Spleen (tissue), 11 donors: ENCODE results near the gene TRAF1. TPM values are rescaled to one million over a fixed set of nuclear protein-coding genes. Genes with fewer than 3 reads are reported as not detected.
A peak's percentile ranks its signal among the peaks of the same experiment; 100 is the strongest.

Source experiments
- DNase-seq: peaks from one replicate; pipeline ENCODE4 v3.0.0-alpha.2; 2020
- H3K27ac ChIP-seq, 8 donors: fragments of 200-600 bp; sonication (generic) in 7 of 8; 1 replicate in 4 of 8; 2 replicates in 4 of 8; pipeline versions ENCODE4 v1.5.0 to v1.8.0; 2016 to 2021; ENCODE audit warnings: inconsistent platforms in 4 of 8, mild to moderate bottlenecking in 4 of 8, moderate library complexity in 1 of 8
- H3K27me3 ChIP-seq, 7 donors: fragments of 200-600 bp; sonication (generic) in 6 of 7; replicated peaks in 1 of 7; 1 replicate in 4 of 7; 2 replicates in 3 of 7; pipeline versions ENCODE4 v1.5.0 to v1.8.0; 2016 to 2021; ENCODE audit warnings: inconsistent platforms in 3 of 7, mild to moderate bottlenecking in 1 of 7
- H3K36me3 ChIP-seq, 6 donors: fragments of 200-600 bp; sonication (generic) in 5 of 6; 1 replicate in 4 of 6; 2 replicates in 2 of 6; pipeline versions ENCODE4 v1.5.0 to v1.8.0; 2016 to 2021; ENCODE audit warnings: inconsistent platforms in 2 of 6
- H3K4me1 ChIP-seq, 6 donors: fragments of 200-600 bp; sonication (generic) in 5 of 6; 1 replicate in 3 of 6; 2 replicates in 3 of 6; pipeline versions ENCODE4 v1.5.0 to v1.8.0; 2016 to 2021; ENCODE audit warnings: inconsistent platforms in 3 of 6
- H3K4me3 ChIP-seq, 8 donors: fragments of 200-600 bp; sonication (generic) in 7 of 8; 1 replicate in 4 of 8; 2 replicates in 4 of 8; pipeline versions ENCODE4 v1.5.0 to v1.8.0; 2016 to 2021; ENCODE audit warnings: inconsistent platforms in 4 of 8, mild to moderate bottlenecking in 4 of 8, moderate library complexity in 2 of 8
- H3K9me3 ChIP-seq, 8 donors: fragments of 200-600 bp; sonication (generic) in 7 of 8; 1 replicate in 4 of 8; 2 replicates in 4 of 8; pipeline versions ENCODE4 v1.5.0 to v1.8.0; 2016 to 2021; ENCODE audit warnings: inconsistent platforms in 4 of 8
- POLR2A ChIP-seq, 3 donors: fragments of 450-650 bp; IDR thresholded peaks; one replicate each; pipeline ENCODE4 v1.5.1; 2017; ENCODE audit warnings: antibody characterized with exemption in 3 of 3, mild to moderate bottlenecking in 1 of 3
- POLR2AphosphoS5 ChIP-seq, 3 donors: sonication (generic); formaldehyde crosslinking; IDR thresholded peaks; one replicate each; pipeline ENCODE4 v1.5.1; 2017; ENCODE audit warnings: antibody characterized with exemption in 3 of 3
- WGBS, 5 donors: extraction: QIAGEN DNeasy Blood & Tissue Kit in 3 of 5; methylation state at CpG; one replicate each; pipeline versions ENCODE4 v1.1.5 to v1.1.7; 2013 to 2018; 5-methylcytosine and 5-hydroxymethylcytosine counted together
- intact Hi-C: fragments of 100-400 bp; cut with DNase I; formaldehyde crosslinking; loops from one replicate; pipeline ENCODE4 v1.15.0; 2023; ENCODE audit warnings: low total_unique reads
- polyA plus RNA-seq, 3 donors: library from polyadenylated mRNA; stranded (reverse); fragments of 200-250 nt; gene quantifications; one replicate each; pipeline ENCODE4 v1.2.1, GENCODE V29; 2013
- total RNA-seq, 7 donors: library from RNA; depleted of rRNA in 3 of 7; stranded (reverse); fragments of >200 nt in 3 of 7; fragmentation: NEBNext Ultra II Directional in 4 of 7; extraction: Animal tissue kit (Norgen Biotek cat#: 25700) in 4 of 7; gene quantifications; one replicate each; pipeline versions ENCODE4 v1.1.0 to v1.2.1, GENCODE V29; 2016 to 2021
- TF ChIP-seq, protein P1 (sequence below), 11 experiments: fragments of 200-600 bp in 7 of 11; fragments of 450-650 bp in 4 of 11; sonication (generic) in 4 of 11; IDR thresholded peaks in 8 of 11; conservative IDR thresholded peaks in 3 of 11; 1 replicate in 7 of 11; 2 replicates in 4 of 11; pipeline versions ENCODE4 v1.4.0 to v1.8.0; 2016 to 2021; ENCODE audit warnings: antibody characterized with exemption in 11 of 11, inconsistent platforms in 4 of 11, mild to moderate bottlenecking in 1 of 11
- donor health status: healthy with polysubstance abuse.
- donor health status: DM: no; HTN: no; CAD: no; lungs with moderate emphysema.
- donor health status: DM: no; HTN: no; CAD: no.
- donor health status: Bipolar disorder and iron deficiency.
- donor health status: healthy.
- donor health status: DM: no; HTN: no; CAD: no.
- donor health status: DM: yes; HTN: yes; CAD: no.

Gene TRAF1
- total and polyA plus RNA-seq, 10 donors: 8.6 to 29.2 (median 14.1) TPM

DNA sequence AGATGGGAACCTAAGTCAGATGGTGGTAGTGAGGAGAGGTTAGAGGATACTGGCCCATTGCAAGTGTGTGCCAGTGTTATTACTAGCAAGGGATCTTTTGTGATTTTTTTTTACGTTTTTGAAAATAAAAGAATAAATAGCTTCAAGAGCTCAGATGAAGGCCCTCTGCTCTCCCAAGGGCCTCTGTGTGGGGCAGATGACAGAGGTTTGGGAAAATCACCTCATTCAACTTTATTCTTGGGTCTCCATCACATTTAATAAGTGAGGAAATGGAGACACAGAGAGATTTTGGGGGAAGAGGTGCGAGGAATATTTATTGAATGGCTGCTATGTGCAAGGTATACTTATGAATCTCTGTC, 10.1 kb upstream of the TRAF1 start:
- H3K27me3 ChIP-seq: no peaks in the 10 kb centered on the region
- H3K36me3 ChIP-seq: no peaks in the 10 kb centered on the region
- no peak for DNase-seq
- no peak overlapping the region for H3K4me3 ChIP-seq
- intact Hi-C loops: loop anchor here (5.0 to 10.0 kb wide), 3 partner anchors 64 to 182 kb away; no protein-coding TSS in a partner anchor
- peak overlapping the region in 6 of 8 donors; percentile 3 to 96 (median 92) for H3K27ac ChIP-seq
- H3K4me1 ChIP-seq: peaks cover 45 to 59% (median 56%) of the 10 kb centered on the region in 6 donors
- no peaks in the 10 kb centered on the region for H3K9me3 ChIP-seq
- WGBS, 5 donors: 42 to 53% (median 49%) methylated on average over 2 of the region's 2 CpGs
- TF ChIP-seq, protein P1, sequence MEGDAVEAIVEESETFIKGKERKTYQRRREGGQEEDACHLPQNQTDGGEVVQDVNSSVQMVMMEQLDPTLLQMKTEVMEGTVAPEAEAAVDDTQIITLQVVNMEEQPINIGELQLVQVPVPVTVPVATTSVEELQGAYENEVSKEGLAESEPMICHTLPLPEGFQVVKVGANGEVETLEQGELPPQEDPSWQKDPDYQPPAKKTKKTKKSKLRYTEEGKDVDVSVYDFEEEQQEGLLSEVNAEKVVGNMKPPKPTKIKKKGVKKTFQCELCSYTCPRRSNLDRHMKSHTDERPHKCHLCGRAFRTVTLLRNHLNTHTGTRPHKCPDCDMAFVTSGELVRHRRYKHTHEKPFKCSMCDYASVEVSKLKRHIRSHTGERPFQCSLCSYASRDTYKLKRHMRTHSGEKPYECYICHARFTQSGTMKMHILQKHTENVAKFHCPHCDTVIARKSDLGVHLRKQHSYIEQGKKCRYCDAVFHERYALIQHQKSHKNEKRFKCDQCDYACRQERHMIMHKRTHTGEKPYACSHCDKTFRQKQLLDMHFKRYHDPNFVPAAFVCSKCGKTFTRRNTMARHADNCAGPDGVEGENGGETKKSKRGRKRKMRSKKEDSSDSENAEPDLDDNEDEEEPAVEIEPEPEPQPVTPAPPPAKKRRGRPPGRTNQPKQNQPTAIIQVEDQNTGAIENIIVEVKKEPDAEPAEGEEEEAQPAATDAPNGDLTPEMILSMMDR (IDR thresholded peaks at IDR 0.05 in 8 of 11, conservative IDR thresholded peaks at IDR 0.05 in 3 of 11): peak in 4 of 11 experiments; percentile 1 to 61 (median 30)
- no peak for TF ChIP-seq POLR2AphosphoS5 (IDR thresholded peaks at IDR 0.05)

DNA sequence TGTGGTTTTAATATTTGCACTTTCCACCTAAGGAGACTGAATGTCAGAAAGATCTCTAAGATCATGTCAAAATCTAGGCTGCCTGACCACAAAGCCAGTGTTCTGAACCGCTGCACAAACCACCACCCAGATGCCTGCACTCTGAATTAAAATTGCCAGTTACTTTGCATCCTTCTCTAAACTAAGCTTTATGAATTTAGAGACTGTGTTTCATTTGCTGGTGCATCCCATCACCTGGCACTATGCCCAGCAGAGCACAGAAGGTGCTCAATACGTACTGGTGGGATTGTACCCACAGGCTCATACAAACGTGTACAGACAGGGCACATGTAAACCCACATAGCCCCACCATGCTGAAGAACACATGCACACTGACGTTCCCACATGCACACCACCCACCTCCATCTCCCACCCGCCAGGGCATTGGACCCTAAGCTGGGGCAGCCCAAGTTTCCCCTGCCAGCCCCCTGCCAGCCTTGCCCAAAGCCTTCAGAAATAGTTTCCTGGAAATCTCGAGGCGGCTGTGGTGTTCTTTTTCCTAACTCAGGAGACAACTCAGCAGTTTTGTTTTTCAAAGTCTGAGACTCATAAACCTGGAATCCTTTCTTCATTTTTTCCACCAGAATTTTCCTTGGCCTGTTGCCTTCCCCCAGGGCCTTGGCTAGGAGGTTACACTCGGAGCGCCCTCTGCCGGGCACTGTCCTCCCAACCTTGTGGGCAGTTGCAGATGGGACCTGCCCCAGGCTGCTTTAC, 9.6 kb upstream of the TRAF1 start:
- DNase-seq: peak; percentile 97
- Histone ChIP-seq H3K4me1 (peaks cover 50 to 65% (median 61%) of the 10 kb centered on the region in 6 donors), H3K36me3 (no peaks in the 10 kb centered on the region), H3K4me3 (peak overlapping the region in 1 of 8 donors; percentile 17), H3K27me3 (no peaks in the 10 kb centered on the region), H3K27ac (peak overlapping the region; percentile 29 to 96 (median 94)), H3K9me3 (no peaks in the 10 kb centered on the region)
- no peak for TF ChIP-seq POLR2A (IDR thresholded peaks at IDR 0.05)
- TF ChIP-seq POLR2AphosphoS5 (IDR thresholded peaks at IDR 0.05): peak; percentile 18 to 80 (median 79)
- TF ChIP-seq, protein P1 (IDR thresholded peaks at IDR 0.05 in 8 of 11, conservative IDR thresholded peaks at IDR 0.05 in 3 of 11): peak; percentile 80 to 97 (median 93)
- intact Hi-C loops: loop anchor here (5.0 to 10.0 kb wide), 3 partner anchors 64 to 181 kb away; no protein-coding TSS in a partner anchor
- WGBS, 5 donors: 2 to 8% (median 8%) methylated on average over 8 to 10 of the region's 10 CpGs

DNA sequence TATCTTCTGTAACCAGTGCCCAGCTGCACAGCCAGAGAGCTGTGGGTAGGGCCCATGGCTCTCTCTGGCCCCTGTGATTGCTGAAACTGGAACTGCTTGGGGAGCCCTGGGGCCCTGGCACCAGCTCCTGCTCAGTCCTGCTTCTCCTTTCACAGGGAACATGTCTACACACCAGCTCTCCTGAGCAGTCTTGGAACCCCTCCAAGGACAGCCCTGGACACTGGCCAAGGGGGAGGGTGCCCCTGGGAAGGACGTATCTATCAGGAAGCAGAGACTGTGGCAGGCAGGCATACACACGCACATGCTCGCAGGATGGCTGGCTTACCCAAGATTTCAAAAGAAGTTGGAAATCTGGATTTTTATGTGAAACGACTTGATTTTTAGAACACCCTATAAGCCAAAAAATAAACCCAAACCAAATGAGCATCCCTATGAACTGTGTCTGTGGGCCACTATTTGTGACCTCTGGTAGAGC, 8.8 kb upstream of the TRAF1 start:
- H3K27ac ChIP-seq: peak overlapping the region; percentile 9 to 96 (median 94)
- peaks cover 54 to 72% (median 69%) of the 10 kb centered on the region in 6 donors for H3K4me1 ChIP-seq
- H3K4me3 ChIP-seq: peak overlapping the region in 1 of 8 donors; percentile 17
- TF ChIP-seq POLR2AphosphoS5 (IDR thresholded peaks at IDR 0.05): peak; percentile 51 to 88 (median 82)
- TF ChIP-seq, protein P1 (IDR thresholded peaks at IDR 0.05 in 8 of 11, conservative IDR thresholded peaks at IDR 0.05 in 3 of 11): no peak
- TF ChIP-seq POLR2A (IDR thresholded peaks at IDR 0.05): no peak
- no peaks in the 10 kb centered on the region for H3K9me3 ChIP-seq
- no peaks in the 10 kb centered on the region for H3K36me3 ChIP-seq
- intact Hi-C loops: loop anchor here (5.0 to 10.0 kb wide), 3 partner anchors 63 to 181 kb away; no protein-coding TSS in a partner anchor
- WGBS, 5 donors: 5 to 26% (median 8%) methylated on average over 4 of the region's 4 CpGs
- DNase-seq: peak; percentile 92
- H3K27me3 ChIP-seq: no peaks in the 10 kb centered on the region

DNA sequence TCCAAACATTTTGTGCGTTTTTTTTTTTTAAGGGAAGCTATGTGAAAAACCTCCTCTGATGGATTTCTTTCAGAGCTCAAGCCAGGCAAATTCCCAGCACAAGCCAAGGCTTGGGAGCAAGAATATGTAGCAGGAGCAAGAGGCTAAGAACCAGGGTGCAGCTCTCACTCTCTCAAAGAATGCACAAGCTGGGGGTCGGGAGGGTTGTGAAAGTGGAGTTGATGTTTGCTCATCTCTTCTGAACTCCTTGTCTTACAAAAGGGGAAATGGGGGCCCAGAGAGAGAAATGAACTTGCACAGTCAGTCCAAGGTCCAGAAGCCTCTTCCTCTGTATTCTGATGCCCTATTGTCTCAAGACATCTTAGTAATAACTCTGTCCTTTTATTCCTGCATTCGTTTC, 7.7 kb upstream of the TRAF1 start:
- Histone ChIP-seq H3K9me3 (no peaks in the 10 kb centered on the region), H3K4me1 (peaks cover 66 to 84% (median 80%) of the 10 kb centered on the region in 6 donors), H3K27me3 (no peaks in the 10 kb centered on the region), H3K27ac (peak overlapping the region; percentile 49 to 96 (median 94)), H3K36me3 (no peaks in the 10 kb centered on the region), H3K4me3 (no peak overlapping the region)
- WGBS, 5 donors: 30 to 35% (median 32%) methylated on average over 3 of the region's 3 CpGs
- intact Hi-C loops: loop anchor here (10.0 kb wide), 2 partner anchors 149 to 179 kb away; no protein-coding TSS in a partner anchor
- no peak for TF ChIP-seq POLR2A (IDR thresholded peaks at IDR 0.05)
- TF ChIP-seq POLR2AphosphoS5 (IDR thresholded peaks at IDR 0.05): no peak
- TF ChIP-seq, protein P1 (IDR thresholded peaks at IDR 0.05 in 8 of 11, conservative IDR thresholded peaks at IDR 0.05 in 3 of 11): no peak
- no peak for DNase-seq
